GM23338 (cell line): Measurements from ENCODE around the gene CHST11. TPM values are rescaled to one million over a fixed set of nuclear protein-coding genes. Genes with fewer than 3 reads are reported as not detected.

Experiments
- ATAC-seq: fragments of 200-7000 bp; cut with Tn5 transposase; 3 replicates; pipeline ENCODE4 v1.9.1; 2020
- DNase-seq: peaks from one replicate; pipeline ENCODE4 v3.0.0-alpha.2; 2015; ENCODE audit warnings: low spot score
- H2AFZ ChIP-seq: fragments of 200-600 bp; sonication (generic); 2 replicates; pipeline ENCODE4 v1.8.0; 2016; ENCODE audit warnings: antibody characterized with exemption, mild to moderate bottlenecking, moderate library complexity
- H3F3A ChIP-seq: fragments of 200-600 bp; sonication (generic); replicated peaks from 2 replicates; pipeline ENCODE4 v1.8.0; 2017; ENCODE audit warnings: antibody characterized with exemption, mixed run types, low read depth
- H3K27ac ChIP-seq: fragments of 200-600 bp; sonication (generic); 2 replicates; pipeline ENCODE4 v1.6.1; 2016; ENCODE audit warnings: low read depth
- H3K27me3 ChIP-seq: fragments of 200-600 bp; sonication (generic); 2 replicates; pipeline ENCODE4 v1.8.0; 2016; ENCODE audit warnings: mild to moderate bottlenecking, mixed run types, moderate library complexity; ENCODE audit not compliant: insufficient read depth
- H3K36me3 ChIP-seq: fragments of 200-600 bp; sonication (generic); 2 replicates; pipeline ENCODE4 v1.8.0; 2016; ENCODE audit warnings: mild to moderate bottlenecking; ENCODE audit not compliant: insufficient read depth
- H3K4me1 ChIP-seq: fragments of 200-600 bp; sonication (generic); 2 replicates; pipeline ENCODE4 v1.8.0; 2016; ENCODE audit warnings: mild to moderate bottlenecking, moderate library complexity; ENCODE audit not compliant: insufficient read depth
- H3K4me2 ChIP-seq: fragments of 200-600 bp; sonication (generic); 2 replicates; pipeline ENCODE4 v1.7.1; 2017; ENCODE audit warnings: mixed run types
- H3K4me3 ChIP-seq: fragments of 200-600 bp; sonication (generic); 2 replicates; pipeline ENCODE4 v1.6.1; 2016; ENCODE audit warnings: mixed run types
- H3K79me2 ChIP-seq: fragments of 200-600 bp; sonication (generic); replicated peaks from 2 replicates; pipeline ENCODE4 v1.8.0; 2017; ENCODE audit warnings: mild to moderate bottlenecking; ENCODE audit not compliant: insufficient read depth
- H3K9me2 ChIP-seq: fragments of 200-600 bp; sonication (generic); 2 replicates; pipeline ENCODE4 v1.8.0; 2017; ENCODE audit not compliant: insufficient read depth
- H4K20me1 ChIP-seq: fragments of 200-600 bp; sonication (generic); replicated peaks from 2 replicates; pipeline ENCODE4 v1.8.0; 2017; ENCODE audit warnings: mild to moderate bottlenecking; ENCODE audit not compliant: insufficient read depth
- H3K27ac Mint-ChIP-seq: 2 replicates; pipeline ENCODE4 v1.8.0; 2020; ENCODE audit warnings: inconsistent platforms, mild to moderate bottlenecking, moderate library complexity, mixed read lengths
- H3K27me3 Mint-ChIP-seq: 3 replicates; pipeline ENCODE4 v1.8.0; 2022; ENCODE audit warnings: low read depth, mild to moderate bottlenecking, moderate library complexity, mixed read lengths, inconsistent platforms; ENCODE audit not compliant: insufficient read depth, poor library complexity
- H3K36me3 Mint-ChIP-seq: 3 replicates; pipeline ENCODE4 v1.8.0; 2021; ENCODE audit warnings: low read depth, mild to moderate bottlenecking, inconsistent platforms, moderate library complexity, mixed read lengths
- H3K4me1 Mint-ChIP-seq: 3 replicates; pipeline ENCODE4 v1.8.0; 2020; ENCODE audit warnings: mild to moderate bottlenecking, inconsistent platforms, mixed read lengths
- H3K4me3 Mint-ChIP-seq: 3 replicates; pipeline ENCODE4 v1.8.0; 2021; ENCODE audit warnings: moderate library complexity, mild to moderate bottlenecking, inconsistent platforms, mixed read lengths
- H3K9me3 Mint-ChIP-seq: 3 replicates; pipeline ENCODE4 v1.8.0; 2020; ENCODE audit warnings: moderate library complexity, mild to moderate bottlenecking, inconsistent platforms, mixed read lengths
- CREB1 ChIP-seq: fragments of 250-450 bp; sonication (Bioruptor Pico); IDR thresholded peaks from 2 replicates; pipeline ENCODE4 v1.5.0; 2020; ENCODE audit warnings: low read depth, mild to moderate bottlenecking, moderate library complexity
- EZH2 ChIP-seq: fragments of 200-600 bp; sonication (generic); IDR thresholded peaks from one replicate; pipeline ENCODE4 v1.8.0; 2017; ENCODE audit warnings: antibody characterized with exemption, mild to moderate bottlenecking, low read depth; ENCODE audit not compliant: unreplicated experiment
- EZH2phosphoT487 ChIP-seq: fragments of 200-600 bp; sonication (generic); IDR thresholded peaks from one replicate; pipeline ENCODE4 v1.8.1; 2018; ENCODE audit warnings: antibody characterized with exemption; ENCODE audit not compliant: unreplicated experiment
- JUNB ChIP-seq: IDR thresholded peaks from one replicate; pipeline ENCODE4 v1.6.1; 2016; ENCODE audit warnings: antibody characterized with exemption; ENCODE audit not compliant: unreplicated experiment
- NANOG ChIP-seq: IDR thresholded peaks from 2 replicates; pipeline ENCODE4 v1.6.1; 2016; ENCODE audit warnings: antibody characterized with exemption, borderline replicate concordance
- POLR2AphosphoS5 ChIP-seq: IDR thresholded peaks from 2 replicates; pipeline ENCODE4 v1.6.1; 2016; ENCODE audit warnings: antibody characterized with exemption, low read depth
- STAT1 ChIP-seq: IDR thresholded peaks from one replicate; pipeline ENCODE4 v1.6.1; 2016; ENCODE audit warnings: antibody characterized with exemption; ENCODE audit not compliant: unreplicated experiment
- ZNF114 ChIP-seq: fragments of 250-450 bp; sonication (Bioruptor Pico); IDR thresholded peaks from 2 replicates; pipeline ENCODE4 v1.5.0; 2020; ENCODE audit warnings: mild to moderate bottlenecking, moderate library complexity
- ZNF331 ChIP-seq: fragments of 250-450 bp; sonication (Bioruptor Pico); IDR thresholded peaks from 2 replicates; pipeline ENCODE4 v1.5.0; 2020; ENCODE audit warnings: low read depth, mild to moderate bottlenecking, moderate library complexity
- polyA plus RNA-seq: library from polyadenylated mRNA; unstranded; fragments of >200 nt; fragmentation: Nextera tagmentation; extraction: Ambion mirVana; gene quantifications from 2 replicates; pipeline ENCODE4 v1.2.1, GENCODE V29; 2016
- total RNA-seq: library from RNA; depleted of rRNA; stranded (reverse); fragments of >200 nt; shearing (Covaris generic); gene quantifications from 2 replicates; pipeline ENCODE4 v1.2.3, GENCODE V29; 2014
- TF ChIP-seq, protein P1 (sequence below), 2 experiments: fragments of 200-600 bp in 1 of 2; sonication (generic) in 1 of 2; conservative IDR thresholded peaks; 2 replicates each; pipeline versions ENCODE4 v1.5.1 to v1.6.1; 2016 to 2017; ENCODE audit warnings: antibody characterized with exemption in 2 of 2, low read depth in 2 of 2, mild to moderate bottlenecking in 2 of 2, moderate library complexity in 1 of 2
- TF ChIP-seq, protein P2 (sequence below): fragments of 250-450 bp; sonication (Bioruptor Pico); IDR thresholded peaks from 2 replicates; pipeline ENCODE4 v1.5.0; 2020; ENCODE audit warnings: mild to moderate bottlenecking, moderate library complexity
- TF ChIP-seq, protein P3 (sequence below): IDR thresholded peaks from one replicate; pipeline ENCODE4 v1.6.1; 2018; ENCODE audit warnings: antibody characterized with exemption; ENCODE audit not compliant: unreplicated experiment
- TF ChIP-seq, protein P4 (sequence below): IDR thresholded peaks from 2 replicates; pipeline ENCODE4 v1.6.1; 2016; ENCODE audit warnings: antibody characterized with exemption

CHST11 gene
- total and polyA plus RNA-seq, 2 experiments from 2014 or later: 7.7 to 25.7 TPM

DNA sequence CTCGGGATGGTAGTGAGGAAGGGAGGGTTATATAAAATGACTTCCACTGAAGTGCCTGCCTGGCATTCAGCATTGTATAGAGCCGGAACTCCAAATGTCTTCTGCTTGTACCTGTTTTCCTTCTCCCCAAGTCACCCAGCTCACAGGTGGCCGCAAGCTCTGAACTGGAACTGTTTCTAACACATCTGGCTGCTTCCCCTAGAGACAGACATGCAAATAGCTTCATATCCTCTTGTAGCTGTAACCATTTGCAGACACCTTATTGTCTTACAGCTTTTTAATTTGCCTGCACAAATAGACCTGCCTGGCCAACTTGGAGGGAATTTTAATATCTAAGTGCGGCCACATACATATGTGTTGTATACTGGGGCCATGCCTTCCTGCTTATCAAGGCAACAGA, 126.0 kb downstream of the CHST11 start:
- H3K9me2 ChIP-seq: no peaks in the 10 kb centered on the region
- H2AFZ ChIP-seq: no peak overlapping the region
- H3F3A ChIP-seq: no peaks in the 10 kb centered on the region
- H3K36me3 ChIP-seq: no peaks in the 10 kb centered on the region
- no peak overlapping the region for H3K4me2 ChIP-seq
- DNase-seq: no peak
- Mint-ChIP-seq H3K9me3 (no peaks in the 10 kb centered on the region), H3K36me3 (no peaks in the 10 kb centered on the region), H3K4me1 (peaks cover 19% of the 10 kb centered on the region), H3K4me3 (no peak overlapping the region), H3K27ac (no peak overlapping the region), H3K27me3 (peaks cover 4% of the 10 kb centered on the region)
- TF ChIP-seq EZH2phosphoT487 (no peak), ZNF331 (CRISPR knock-in tag) (no peak), CREB1 (CRISPR knock-in tag) (no peak), NANOG (no peak), JUNB (no peak), POLR2AphosphoS5 (no peak), STAT1 (no peak), ZNF114 (CRISPR knock-in tag) (no peak), EZH2 (no peak)
- TF ChIP-seq, protein P1, sequence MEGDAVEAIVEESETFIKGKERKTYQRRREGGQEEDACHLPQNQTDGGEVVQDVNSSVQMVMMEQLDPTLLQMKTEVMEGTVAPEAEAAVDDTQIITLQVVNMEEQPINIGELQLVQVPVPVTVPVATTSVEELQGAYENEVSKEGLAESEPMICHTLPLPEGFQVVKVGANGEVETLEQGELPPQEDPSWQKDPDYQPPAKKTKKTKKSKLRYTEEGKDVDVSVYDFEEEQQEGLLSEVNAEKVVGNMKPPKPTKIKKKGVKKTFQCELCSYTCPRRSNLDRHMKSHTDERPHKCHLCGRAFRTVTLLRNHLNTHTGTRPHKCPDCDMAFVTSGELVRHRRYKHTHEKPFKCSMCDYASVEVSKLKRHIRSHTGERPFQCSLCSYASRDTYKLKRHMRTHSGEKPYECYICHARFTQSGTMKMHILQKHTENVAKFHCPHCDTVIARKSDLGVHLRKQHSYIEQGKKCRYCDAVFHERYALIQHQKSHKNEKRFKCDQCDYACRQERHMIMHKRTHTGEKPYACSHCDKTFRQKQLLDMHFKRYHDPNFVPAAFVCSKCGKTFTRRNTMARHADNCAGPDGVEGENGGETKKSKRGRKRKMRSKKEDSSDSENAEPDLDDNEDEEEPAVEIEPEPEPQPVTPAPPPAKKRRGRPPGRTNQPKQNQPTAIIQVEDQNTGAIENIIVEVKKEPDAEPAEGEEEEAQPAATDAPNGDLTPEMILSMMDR (conservative IDR thresholded peaks at IDR 0.05; ENCODE audit: low read depth in 2 of 2): no peak
- TF ChIP-seq, protein P2, sequence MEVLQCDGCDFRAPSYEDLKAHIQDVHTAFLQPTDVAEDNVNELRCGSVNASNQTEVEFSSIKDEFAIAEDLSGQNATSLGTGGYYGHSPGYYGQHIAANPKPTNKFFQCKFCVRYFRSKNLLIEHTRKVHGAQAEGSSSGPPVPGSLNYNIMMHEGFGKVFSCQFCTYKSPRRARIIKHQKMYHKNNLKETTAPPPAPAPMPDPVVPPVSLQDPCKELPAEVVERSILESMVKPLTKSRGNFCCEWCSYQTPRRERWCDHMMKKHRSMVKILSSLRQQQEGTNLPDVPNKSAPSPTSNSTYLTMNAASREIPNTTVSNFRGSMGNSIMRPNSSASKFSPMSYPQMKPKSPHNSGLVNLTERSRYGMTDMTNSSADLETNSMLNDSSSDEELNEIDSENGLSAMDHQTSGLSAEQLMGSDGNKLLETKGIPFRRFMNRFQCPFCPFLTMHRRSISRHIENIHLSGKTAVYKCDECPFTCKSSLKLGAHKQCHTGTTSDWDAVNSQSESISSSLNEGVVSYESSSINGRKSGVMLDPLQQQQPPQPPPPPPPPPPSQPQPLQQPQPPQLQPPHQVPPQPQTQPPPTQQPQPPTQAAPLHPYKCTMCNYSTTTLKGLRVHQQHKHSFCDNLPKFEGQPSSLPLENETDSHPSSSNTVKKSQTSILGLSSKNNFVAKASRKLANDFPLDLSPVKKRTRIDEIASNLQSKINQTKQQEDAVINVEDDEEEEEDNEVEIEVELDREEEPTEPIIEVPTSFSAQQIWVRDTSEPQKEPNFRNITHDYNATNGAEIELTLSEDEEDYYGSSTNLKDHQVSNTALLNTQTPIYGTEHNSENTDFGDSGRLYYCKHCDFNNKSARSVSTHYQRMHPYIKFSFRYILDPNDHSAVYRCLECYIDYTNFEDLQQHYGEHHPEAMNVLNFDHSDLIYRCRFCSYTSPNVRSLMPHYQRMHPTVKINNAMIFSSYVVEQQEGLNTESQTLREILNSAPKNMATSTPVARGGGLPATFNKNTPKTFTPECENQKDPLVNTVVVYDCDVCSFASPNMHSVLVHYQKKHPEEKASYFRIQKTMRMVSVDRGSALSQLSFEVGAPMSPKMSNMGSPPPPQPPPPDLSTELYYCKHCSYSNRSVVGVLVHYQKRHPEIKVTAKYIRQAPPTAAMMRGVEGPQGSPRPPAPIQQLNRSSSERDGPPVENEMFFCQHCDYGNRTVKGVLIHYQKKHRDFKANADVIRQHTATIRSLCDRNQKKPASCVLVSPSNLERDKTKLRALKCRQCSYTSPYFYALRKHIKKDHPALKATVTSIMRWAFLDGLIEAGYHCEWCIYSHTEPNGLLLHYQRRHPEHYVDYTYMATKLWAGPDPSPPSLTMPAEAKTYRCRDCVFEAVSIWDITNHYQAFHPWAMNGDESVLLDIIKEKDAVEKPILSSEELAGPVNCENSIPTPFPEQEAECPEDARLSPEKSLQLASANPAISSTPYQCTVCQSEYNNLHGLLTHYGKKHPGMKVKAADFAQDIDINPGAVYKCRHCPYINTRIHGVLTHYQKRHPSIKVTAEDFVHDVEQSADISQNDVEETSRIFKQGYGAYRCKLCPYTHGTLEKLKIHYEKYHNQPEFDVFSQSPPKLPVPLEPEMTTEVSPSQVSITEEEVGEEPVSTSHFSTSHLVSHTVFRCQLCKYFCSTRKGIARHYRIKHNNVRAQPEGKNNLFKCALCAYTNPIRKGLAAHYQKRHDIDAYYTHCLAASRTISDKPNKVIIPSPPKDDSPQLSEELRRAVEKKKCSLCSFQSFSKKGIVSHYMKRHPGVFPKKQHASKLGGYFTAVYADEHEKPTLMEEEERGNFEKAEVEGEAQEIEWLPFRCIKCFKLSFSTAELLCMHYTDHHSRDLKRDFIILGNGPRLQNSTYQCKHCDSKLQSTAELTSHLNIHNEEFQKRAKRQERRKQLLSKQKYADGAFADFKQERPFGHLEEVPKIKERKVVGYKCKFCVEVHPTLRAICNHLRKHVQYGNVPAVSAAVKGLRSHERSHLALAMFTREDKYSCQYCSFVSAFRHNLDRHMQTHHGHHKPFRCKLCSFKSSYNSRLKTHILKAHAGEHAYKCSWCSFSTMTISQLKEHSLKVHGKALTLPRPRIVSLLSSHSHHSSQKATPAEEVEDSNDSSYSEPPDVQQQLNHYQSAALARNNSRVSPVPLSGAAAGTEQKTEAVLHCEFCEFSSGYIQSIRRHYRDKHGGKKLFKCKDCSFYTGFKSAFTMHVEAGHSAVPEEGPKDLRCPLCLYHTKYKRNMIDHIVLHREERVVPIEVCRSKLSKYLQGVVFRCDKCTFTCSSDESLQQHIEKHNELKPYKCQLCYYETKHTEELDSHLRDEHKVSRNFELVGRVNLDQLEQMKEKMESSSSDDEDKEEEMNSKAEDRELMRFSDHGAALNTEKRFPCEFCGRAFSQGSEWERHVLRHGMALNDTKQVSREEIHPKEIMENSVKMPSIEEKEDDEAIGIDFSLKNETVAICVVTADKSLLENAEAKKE: no peak
- TF ChIP-seq, protein P3, sequence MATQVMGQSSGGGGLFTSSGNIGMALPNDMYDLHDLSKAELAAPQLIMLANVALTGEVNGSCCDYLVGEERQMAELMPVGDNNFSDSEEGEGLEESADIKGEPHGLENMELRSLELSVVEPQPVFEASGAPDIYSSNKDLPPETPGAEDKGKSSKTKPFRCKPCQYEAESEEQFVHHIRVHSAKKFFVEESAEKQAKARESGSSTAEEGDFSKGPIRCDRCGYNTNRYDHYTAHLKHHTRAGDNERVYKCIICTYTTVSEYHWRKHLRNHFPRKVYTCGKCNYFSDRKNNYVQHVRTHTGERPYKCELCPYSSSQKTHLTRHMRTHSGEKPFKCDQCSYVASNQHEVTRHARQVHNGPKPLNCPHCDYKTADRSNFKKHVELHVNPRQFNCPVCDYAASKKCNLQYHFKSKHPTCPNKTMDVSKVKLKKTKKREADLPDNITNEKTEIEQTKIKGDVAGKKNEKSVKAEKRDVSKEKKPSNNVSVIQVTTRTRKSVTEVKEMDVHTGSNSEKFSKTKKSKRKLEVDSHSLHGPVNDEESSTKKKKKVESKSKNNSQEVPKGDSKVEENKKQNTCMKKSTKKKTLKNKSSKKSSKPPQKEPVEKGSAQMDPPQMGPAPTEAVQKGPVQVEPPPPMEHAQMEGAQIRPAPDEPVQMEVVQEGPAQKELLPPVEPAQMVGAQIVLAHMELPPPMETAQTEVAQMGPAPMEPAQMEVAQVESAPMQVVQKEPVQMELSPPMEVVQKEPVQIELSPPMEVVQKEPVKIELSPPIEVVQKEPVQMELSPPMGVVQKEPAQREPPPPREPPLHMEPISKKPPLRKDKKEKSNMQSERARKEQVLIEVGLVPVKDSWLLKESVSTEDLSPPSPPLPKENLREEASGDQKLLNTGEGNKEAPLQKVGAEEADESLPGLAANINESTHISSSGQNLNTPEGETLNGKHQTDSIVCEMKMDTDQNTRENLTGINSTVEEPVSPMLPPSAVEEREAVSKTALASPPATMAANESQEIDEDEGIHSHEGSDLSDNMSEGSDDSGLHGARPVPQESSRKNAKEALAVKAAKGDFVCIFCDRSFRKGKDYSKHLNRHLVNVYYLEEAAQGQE: no peak
- TF ChIP-seq, protein P4, sequence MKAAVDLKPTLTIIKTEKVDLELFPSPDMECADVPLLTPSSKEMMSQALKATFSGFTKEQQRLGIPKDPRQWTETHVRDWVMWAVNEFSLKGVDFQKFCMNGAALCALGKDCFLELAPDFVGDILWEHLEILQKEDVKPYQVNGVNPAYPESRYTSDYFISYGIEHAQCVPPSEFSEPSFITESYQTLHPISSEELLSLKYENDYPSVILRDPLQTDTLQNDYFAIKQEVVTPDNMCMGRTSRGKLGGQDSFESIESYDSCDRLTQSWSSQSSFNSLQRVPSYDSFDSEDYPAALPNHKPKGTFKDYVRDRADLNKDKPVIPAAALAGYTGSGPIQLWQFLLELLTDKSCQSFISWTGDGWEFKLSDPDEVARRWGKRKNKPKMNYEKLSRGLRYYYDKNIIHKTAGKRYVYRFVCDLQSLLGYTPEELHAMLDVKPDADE: no peak
- no peaks in the 10 kb centered on the region for H3K79me2 ChIP-seq
- peaks cover 5% of the 10 kb centered on the region; the same call in 1 of the 2 replicates for H4K20me1 ChIP-seq
- H3K27ac ChIP-seq: no peak overlapping the region
- no peak overlapping the region for H3K4me3 ChIP-seq
- H3K4me1 ChIP-seq: peaks cover 5% of the 10 kb centered on the region; the same call in 1 of the 2 replicates
- ATAC-seq: no peak
- no peaks in the 10 kb centered on the region for H3K27me3 ChIP-seq
